MG63 (cell line): Measurements from ENCODE around the gene ILDR2. TPM values are rescaled to one million over a fixed set of nuclear protein-coding genes. Genes with fewer than 3 reads are reported as not detected.

Experiments used
- DNase-seq: peaks from one replicate; pipeline ENCODE4 v3.0.0-alpha.2; 2020
- H3K27me3 ChIP-seq: fragments of 250-450 bp; sonication (Bioruptor Pico); 2 replicates; pipeline ENCODE4 v1.5.1; 2020; ENCODE audit warnings: mild to moderate bottlenecking, moderate library complexity
- H3K36me3 ChIP-seq: fragments of 250-450 bp; sonication (Bioruptor Pico); 2 replicates; pipeline ENCODE4 v1.5.1; 2020; ENCODE audit warnings: mild to moderate bottlenecking, moderate library complexity
- H3K4me3 ChIP-seq: fragments of 250-450 bp; sonication (Bioruptor Pico); 2 replicates; pipeline ENCODE4 v1.5.1; 2020; ENCODE audit warnings: mild to moderate bottlenecking, moderate library complexity
- H3K9me3 ChIP-seq: fragments of 250-450 bp; sonication (Bioruptor Pico); 2 replicates; pipeline ENCODE4 v1.5.1; 2020; ENCODE audit warnings: mild to moderate bottlenecking, moderate library complexity
- total RNA-seq: library from RNA; depleted of rRNA; stranded (reverse); fragments of >200 nt; shearing (Covaris generic); gene quantifications from 2 replicates; pipeline ENCODE4 v1.2.3, GENCODE V29; 2014; ENCODE audit warnings: low replicate concordance

The ILDR2 gene
- total RNA-seq, 1 experiment from 2014 or later = not detected

GRCh38 chr1:166914111-166914510 is 61.2 kb downstream of the ILDR2 start:
- no peak for DNase-seq
- no peaks in the 10 kb centered on the region for H3K36me3 ChIP-seq
- H3K4me3 ChIP-seq = no peak overlapping the region
- 0 out of 2 replicates have a peak, but pooled peaks cover 3% of the 10 kb centered on the region for H3K27me3 ChIP-seq
- H3K9me3 ChIP-seq = peaks cover 3% of the 10 kb centered on the region

- DNase-seq = no peak
- Histone ChIP-seq H3K9me3 (peaks cover 3% of the 10 kb centered on the region), H3K36me3 (no peaks in the 10 kb centered on the region), H3K4me3 (no peak overlapping the region), H3K27me3 (0 out of 2 replicates have a peak, but pooled peaks cover under 1% of the 10 kb centered on the region)
These were observed 63.7 kb downstream of the ILDR2 start for GRCh38 chr1:166911624-166912023.

GRCh38 chr1:166910396-166910994 is 64.8 kb downstream of the ILDR2 start:
- Histone ChIP-seq H3K4me3 (no peak overlapping the region), H3K27me3 (no peaks in the 10 kb centered on the region), H3K9me3 (peaks cover 3% of the 10 kb centered on the region), H3K36me3 (no peaks in the 10 kb centered on the region)
- DNase-seq = peak; percentile 69

GRCh38 chr1:166908942-166909341 is 66.4 kb downstream of the ILDR2 start:
- H3K9me3 ChIP-seq = peaks cover 3% of the 10 kb centered on the region
- no peak for DNase-seq
- H3K36me3 ChIP-seq = no peaks in the 10 kb centered on the region
- H3K4me3 ChIP-seq = no peak overlapping the region
- H3K27me3 ChIP-seq = no peaks in the 10 kb centered on the region

- peaks cover 3% of the 10 kb centered on the region for H3K9me3 ChIP-seq
- no peak overlapping the region for H3K4me3 ChIP-seq
- no peaks in the 10 kb centered on the region for H3K36me3 ChIP-seq
- no peaks in the 10 kb centered on the region for H3K27me3 ChIP-seq
- no peak for DNase-seq
These were observed 67.6 kb downstream of the ILDR2 start for GRCh38 chr1:166907763-166908162.

- H3K4me3 ChIP-seq = no peak overlapping the region
- H3K27me3 ChIP-seq = no peaks in the 10 kb centered on the region
- peaks cover 3% of the 10 kb centered on the region for H3K9me3 ChIP-seq
- no peak for DNase-seq
- H3K36me3 ChIP-seq = no peaks in the 10 kb centered on the region
These were observed 68.3 kb downstream of the ILDR2 start for GRCh38 chr1:166907051-166907450.

GRCh38 chr1:166906647-166907046 is 68.7 kb downstream of the ILDR2 start:
- Histone ChIP-seq H3K4me3 (no peak overlapping the region), H3K36me3 (no peaks in the 10 kb centered on the region), H3K9me3 (peaks cover 3% of the 10 kb centered on the region), H3K27me3 (no peaks in the 10 kb centered on the region)
- no peak for DNase-seq

GRCh38 chr1:166905900-166906299 is 69.4 kb downstream of the ILDR2 start:
- Histone ChIP-seq H3K36me3 (no peaks in the 10 kb centered on the region), H3K27me3 (no peaks in the 10 kb centered on the region), H3K4me3 (no peak overlapping the region)

GRCh38 chr1:166905136-166905535 is 70.2 kb downstream of the ILDR2 start:
- Histone ChIP-seq H3K9me3 (no peaks in the 10 kb centered on the region), H3K36me3 (no peaks in the 10 kb centered on the region), H3K4me3 (no peak overlapping the region), H3K27me3 (no peaks in the 10 kb centered on the region)
- no peak for DNase-seq

More at GRCh38 chr1:166905900-166906299, 69.4 kb downstream of the ILDR2 start:
- peak; percentile 48 for DNase-seq
- H3K9me3 ChIP-seq = no peaks in the 10 kb centered on the region

GRCh38 chr1:166903232-166903631 is 72.1 kb downstream of the ILDR2 start:
- Histone ChIP-seq H3K36me3 (no peaks in the 10 kb centered on the region), H3K27me3 (no peaks in the 10 kb centered on the region), H3K9me3 (no peaks in the 10 kb centered on the region), H3K4me3 (no peak overlapping the region)
- DNase-seq = no peak

- no peak for DNase-seq
- Histone ChIP-seq H3K4me3 (no peak overlapping the region), H3K9me3 (no peaks in the 10 kb centered on the region), H3K36me3 (no peaks in the 10 kb centered on the region), H3K27me3 (no peaks in the 10 kb centered on the region)
These were observed 73.1 kb downstream of the ILDR2 start for GRCh38 chr1:166902279-166902678.

GRCh38 chr1:166900987-166901386 is 74.4 kb downstream of the ILDR2 start:
- no peak overlapping the region for H3K4me3 ChIP-seq
- no peaks in the 10 kb centered on the region for H3K9me3 ChIP-seq
- no peaks in the 10 kb centered on the region for H3K27me3 ChIP-seq
- no peak for DNase-seq
- no peaks in the 10 kb centered on the region for H3K36me3 ChIP-seq

- 0 out of 2 replicates have a peak, but pooled peaks cover 4% of the 10 kb centered on the region for H3K27me3 ChIP-seq
- no peak for DNase-seq
- H3K36me3 ChIP-seq = no peaks in the 10 kb centered on the region
- no peak overlapping the region for H3K4me3 ChIP-seq
- no peaks in the 10 kb centered on the region for H3K9me3 ChIP-seq
These were observed 75.6 kb downstream of the ILDR2 start for GRCh38 chr1:166899769-166900168.

GRCh38 chr1:166895766-166896165 is 79.6 kb downstream of the ILDR2 start:
- no peak for DNase-seq
- no peaks in the 10 kb centered on the region for H3K9me3 ChIP-seq
- H3K4me3 ChIP-seq = no peak overlapping the region
- H3K27me3 ChIP-seq = 0 out of 2 replicates have a peak, but pooled peaks cover 4% of the 10 kb centered on the region
- H3K36me3 ChIP-seq = no peaks in the 10 kb centered on the region

GRCh38 chr1:166889776-166890175 is 85.6 kb downstream of the ILDR2 start:
- Histone ChIP-seq H3K4me3 (no peak overlapping the region), H3K9me3 (no peaks in the 10 kb centered on the region), H3K27me3 (no peaks in the 10 kb centered on the region; the same call in 1 of the 2 replicates), H3K36me3 (no peaks in the 10 kb centered on the region)
- no peak for DNase-seq

- Histone ChIP-seq H3K4me3 (no peak overlapping the region), H3K9me3 (no peaks in the 10 kb centered on the region), H3K36me3 (no peaks in the 10 kb centered on the region), H3K27me3 (no peaks in the 10 kb centered on the region; the same call in 1 of the 2 replicates)
- no peak for DNase-seq
These were observed 86.8 kb downstream of the ILDR2 start for GRCh38 chr1:166888373-166889111.

- Histone ChIP-seq H3K27me3 (no peaks in the 10 kb centered on the region; the same call in 1 of the 2 replicates), H3K4me3 (no peak overlapping the region), H3K36me3 (no peaks in the 10 kb centered on the region), H3K9me3 (no peaks in the 10 kb centered on the region)
- no peak for DNase-seq
These were observed 90.4 kb downstream of the ILDR2 start for GRCh38 chr1:166884971-166885370.
